Measurements from ENCODE around the gene HSFX2.
"Not testable (repeated sequence)": the region's sequence is repeated elsewhere in the genome, so short reads cannot be mapped to it uniquely, and the experiment has no call there.

HSFX2 gene

DNA sequence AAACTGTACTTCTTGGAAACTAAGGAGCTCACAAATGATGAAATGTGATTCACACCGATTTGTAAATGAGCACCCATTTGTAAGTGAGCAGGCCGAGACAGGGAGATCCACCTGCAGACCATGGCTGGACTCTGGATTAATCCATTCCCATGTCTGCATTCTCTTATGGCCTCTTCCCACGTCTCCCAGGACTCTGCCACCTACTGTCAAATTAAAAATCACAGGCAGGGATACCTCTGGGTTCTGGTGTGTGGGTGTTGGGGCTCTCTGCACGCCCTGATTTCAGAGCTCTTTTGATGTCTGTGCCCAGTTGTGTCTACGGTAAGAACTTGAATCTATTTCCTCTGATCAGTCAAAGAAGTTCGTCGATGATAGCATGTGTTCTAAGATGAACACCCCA, 4.1 kb downstream of the HSFX2 start:
- not testable (repeated sequence) for DNase-seq

DNA sequence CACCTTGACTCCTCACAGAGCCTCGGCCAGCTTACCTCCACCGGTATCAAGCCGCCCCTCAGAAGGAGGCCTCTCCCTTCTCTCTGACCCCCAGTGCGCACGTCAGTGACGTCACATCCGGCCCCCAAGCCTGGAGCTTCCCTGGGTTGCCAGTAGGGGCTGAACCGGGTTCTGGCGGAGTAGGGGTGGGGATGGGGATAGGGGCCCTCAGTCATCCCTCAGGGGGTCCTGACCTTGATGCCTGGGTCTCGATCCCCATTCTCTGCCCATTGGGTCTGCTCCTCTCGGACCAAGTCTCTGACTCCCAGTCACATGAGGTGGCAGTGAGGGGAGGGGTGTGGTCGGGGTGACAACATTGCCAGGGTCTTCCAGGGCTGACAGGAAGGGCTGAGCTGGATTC, 7.8 kb downstream of the HSFX2 start, which contains the start of gene MAGEA9B:
MAGEA9B (minus strand) TSS at position 101 of the 400 bp plus-strand sequence. CDS start 4,280 bp downstream, outside the sequence.
- DNase-seq, result not testable (repeated sequence)

DNA sequence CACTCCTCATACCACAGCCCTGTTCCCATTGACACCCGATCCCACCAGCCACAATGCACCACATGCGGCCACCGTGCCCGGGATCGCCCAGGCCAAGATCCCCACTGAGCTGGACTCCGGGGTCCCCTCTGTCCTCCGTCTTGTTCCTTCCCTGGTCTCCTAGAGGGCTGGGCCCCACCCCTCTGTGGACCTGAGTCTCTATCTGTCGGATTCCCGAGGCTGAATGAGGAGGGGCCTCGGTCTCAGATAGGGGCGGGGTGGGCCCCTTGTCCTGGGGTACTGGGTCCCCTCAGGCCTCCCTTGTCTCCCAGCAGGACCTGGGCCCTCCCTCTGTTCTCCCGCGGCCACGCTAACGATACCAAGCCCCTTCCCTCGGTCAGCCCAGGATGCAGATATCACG, 9.5 kb downstream of the HSFX2 start:
- not testable (repeated sequence) for DNase-seq

DNA sequence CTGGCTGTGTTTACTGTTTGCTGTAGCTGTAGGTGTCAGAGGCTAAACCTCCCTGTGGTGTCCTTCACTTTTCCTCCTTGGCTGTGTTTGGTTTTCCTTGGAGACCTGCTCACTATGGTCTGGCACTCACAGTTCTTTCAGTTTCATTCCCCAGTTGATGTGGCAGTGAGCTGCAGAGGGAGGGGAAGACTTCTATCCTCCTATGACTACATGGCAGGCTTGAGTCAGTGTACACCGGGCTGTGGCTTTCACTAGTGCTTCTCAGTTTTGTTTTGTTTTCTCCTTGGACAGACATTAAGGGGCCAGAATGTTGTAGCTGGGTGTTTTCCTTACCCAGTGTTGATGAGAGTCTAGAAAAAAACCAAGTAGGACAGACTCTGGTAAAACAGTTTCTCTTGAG, 21.7 kb downstream of the HSFX2 start:
- DNase-seq, result not testable (repeated sequence)

DNA sequence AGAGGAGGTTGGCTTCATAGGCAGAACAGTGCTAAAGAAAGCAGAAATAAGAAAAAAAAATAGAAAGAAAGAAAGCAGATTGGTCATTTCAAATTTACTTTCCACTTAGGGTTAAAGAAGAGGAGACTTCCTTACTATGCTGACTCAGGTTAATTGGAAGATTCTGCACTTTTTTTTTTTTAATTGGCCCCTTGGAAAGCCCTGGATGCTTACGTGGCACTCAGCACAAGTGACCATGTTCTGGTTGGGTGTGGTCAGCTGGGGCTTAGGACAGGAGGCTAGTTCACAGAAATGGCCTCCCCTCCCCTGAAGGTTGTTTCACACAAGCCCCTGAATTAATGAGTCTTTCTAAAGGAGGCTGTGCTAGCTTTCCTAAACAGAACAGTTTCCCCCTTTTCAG, 22.4 kb downstream of the HSFX2 start:
- DNase-seq, result no peak

DNA sequence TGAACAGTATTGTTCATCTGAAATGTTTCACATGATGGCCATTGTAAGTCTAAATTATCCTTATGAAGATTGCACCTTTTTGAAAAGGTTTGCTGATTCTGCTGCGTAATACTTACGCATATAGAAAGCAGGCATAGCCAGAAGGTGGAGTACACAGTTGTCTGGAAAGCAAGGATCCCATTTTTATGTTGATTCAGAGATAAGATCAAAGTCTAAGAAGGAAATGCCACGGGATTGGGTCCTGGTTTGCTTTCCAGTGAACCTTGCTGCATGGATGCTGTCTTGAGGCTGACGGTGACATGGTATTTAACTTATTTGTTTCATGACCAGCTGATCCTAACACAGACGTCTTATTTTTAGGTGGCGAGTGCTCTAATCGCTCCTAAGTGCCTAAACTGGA, 23.3 kb downstream of the HSFX2 start:
- no peak for DNase-seq

DNA sequence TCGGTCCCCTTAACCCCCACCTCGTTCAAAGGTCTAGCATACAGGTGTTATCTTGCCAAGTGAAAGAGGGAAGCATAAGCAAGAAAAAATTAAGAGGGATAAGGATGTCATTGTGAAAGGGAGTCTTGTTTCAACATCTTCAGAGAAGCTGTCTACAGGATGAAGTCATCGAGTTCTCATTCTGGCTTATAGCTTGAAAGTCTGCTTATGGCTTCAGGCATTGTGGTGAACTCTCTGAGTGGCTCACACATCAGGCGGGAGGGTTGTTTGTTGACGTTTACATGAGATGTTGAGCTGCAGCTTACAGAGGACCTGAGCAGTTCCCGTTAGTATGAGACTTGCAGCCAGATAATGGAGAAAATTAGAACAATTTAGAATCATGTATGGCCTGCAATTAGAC, 24.4 kb downstream of the HSFX2 start:
- DNase-seq, result no peak

DNA sequence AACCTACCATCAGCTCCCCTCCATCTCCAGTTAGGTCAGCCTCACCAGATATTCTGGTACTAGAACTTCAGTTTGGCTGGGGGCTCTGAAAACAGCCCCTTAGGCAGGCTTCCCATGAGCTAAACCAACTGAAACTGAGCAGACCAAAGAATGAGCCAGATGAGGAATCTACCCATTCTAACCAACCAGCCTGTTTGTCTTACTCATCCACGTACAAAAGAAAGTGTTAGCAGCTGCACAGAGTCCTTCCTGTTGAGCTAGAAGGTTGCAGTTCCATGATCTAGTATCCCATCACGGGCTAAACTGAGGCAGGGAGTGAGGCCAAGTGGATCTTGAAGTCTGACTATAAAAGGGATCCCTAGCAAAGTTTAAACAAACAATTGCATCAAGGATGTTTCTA, 25.3 kb downstream of the HSFX2 start:
- no peak for DNase-seq

DNA sequence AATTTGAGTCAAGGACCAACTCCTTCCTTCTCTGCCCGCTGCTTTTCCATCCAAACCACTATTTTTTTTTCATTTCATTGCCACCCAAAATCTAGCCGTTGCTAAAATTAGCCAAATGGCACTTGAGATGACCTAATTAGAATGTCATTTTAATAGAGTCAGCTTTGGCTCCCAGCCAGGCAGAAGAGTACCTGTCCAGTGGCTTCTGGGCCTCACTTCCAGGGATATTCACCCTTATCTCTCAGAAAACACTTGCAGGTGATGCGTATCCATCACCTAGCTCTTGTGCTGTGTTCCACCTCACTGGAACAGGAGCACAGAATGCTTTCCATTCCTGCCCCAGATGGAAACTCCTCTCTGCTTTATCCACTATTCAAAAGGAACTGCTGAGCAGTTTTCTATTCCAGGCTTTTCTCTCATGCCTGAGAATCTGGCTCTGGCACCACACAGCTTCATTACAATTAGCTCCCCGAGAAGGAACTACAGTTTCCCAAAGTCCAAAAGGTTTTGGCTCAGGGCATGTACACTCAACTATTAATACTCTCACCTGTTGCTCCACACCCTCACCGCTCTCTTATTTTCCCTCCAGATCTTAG, 26.3 kb downstream of the HSFX2 start:
- no peak for DNase-seq

DNA sequence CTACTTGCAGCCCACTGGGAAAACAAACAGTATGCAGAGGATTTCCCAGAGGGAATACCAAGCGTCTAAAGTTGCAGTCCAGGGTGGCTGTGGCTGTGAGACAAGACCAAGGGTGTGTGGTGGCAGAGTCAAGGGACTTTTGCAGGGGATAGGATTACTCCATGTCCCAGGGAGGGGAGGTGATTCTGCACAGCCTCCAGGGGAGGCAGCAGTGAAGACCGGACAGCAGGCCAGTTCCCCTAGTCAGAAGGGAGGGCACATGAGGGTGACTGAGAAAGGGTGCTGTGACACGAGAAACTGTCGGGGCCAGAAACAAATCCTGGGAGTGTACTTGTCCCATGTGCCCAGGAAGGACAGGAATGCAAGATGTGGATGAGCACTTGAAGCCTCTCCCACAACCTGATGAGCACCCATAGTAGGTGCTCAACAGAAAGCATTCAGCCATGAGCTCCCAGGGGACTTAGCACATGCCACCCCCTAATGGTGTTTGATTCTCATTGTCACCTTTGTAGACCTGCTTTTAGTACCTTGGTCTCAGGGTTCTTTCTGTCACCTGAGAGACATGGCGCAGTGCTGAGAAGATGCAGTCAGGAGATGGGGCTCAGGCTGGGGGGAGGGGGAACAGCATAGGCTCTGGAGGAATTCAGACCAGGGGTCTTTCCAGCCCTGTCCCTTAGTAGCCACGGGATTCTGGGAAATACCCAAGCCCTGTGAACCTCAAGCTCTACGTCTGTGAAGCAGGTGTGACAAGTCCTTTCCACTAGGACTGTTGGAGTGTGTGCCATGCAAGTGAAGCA, 27.3 kb downstream of the HSFX2 start:
- no peak for DNase-seq

DNA sequence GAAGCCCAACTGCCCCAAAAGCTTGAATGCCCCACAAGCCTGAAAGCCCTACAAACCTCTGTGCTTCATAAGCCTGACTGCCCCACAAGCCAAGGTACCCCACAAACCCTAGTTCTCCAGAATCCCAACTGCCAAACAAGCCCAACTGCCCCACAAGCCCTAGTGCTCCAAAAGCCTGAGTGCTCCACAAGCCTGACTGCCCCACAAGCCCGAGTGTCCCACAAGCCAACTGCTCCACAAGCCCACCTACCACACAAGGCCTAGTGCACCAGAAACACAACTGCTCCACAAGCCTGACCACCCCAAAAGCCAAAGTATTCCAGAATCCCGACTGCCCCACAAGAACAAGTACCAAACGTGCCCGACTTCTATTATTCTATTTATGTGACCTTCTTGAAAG, 31.8 kb downstream of the HSFX2 start:
- DNase-seq, result no peak

DNA sequence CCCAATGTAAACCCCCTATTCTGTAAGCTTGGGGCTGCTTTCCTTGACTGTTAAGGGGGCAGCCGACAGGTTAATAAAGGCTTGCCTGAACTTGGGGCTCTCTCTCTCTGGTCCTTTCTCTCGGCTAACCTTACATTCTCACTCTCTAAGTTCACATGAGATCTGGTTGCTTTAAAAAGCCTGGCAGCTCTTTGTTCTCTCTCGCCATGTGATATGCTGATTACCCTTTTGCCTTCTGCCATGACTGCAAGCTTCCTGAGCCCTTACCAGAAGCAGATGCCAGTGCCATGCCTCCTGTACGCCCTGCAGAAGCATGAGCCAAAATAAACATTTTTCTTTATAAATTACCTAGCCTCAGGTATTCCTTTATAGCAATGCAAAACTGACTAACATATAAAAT, 39.9 kb downstream of the HSFX2 start:
- DNase-seq, result not testable (repeated sequence)

DNA sequence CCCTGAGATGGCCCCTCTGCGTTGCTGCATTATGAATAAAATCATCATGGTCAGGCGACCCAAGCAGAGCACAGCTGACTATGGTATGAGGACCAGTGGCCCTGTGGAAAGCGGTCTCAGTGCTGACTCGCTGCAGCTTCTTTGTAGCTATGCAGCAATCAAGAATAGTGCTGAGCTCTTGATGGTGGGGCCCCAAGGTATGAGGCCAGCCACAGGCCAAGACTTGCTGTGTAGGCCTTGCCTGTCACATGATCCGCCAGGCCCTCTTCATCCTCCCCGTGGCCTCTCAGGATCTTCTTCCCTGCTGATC, 43.2 kb downstream of the HSFX2 start:
- DNase-seq, result not testable (repeated sequence)

DNA sequence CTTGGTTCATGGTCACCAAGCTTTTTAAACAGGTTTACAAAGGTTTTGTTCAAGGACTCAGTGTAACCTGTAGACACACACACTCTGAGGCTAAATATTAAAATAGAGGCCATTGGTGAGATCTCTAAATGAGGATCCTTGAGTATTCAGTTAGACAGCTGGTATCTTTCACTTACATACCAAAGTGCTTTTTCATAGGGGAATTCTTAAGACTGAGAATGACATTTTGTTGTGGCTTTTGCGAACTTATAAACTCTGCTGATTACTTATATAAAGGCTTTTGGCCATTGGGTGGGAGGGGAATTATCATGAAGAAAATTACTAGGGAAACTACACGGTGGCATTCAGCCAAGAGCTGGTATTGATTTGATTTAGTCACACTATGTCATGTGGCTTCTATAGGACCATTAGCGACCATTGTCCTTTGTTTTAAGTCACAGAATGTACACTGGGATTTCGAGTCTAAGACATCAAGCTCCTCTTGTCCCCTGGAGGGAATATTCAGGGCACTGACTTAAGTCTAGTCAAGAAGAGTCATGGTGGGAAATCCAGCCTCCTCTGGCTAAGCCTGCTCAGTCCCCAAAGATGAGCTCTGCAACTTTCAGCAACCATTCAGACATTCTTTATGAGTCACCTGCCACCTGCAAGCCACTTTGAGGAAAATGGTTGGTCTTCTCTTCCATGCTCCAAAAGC, 43.7 kb downstream of the HSFX2 start:
- DNase-seq, result not testable (repeated sequence)

DNA sequence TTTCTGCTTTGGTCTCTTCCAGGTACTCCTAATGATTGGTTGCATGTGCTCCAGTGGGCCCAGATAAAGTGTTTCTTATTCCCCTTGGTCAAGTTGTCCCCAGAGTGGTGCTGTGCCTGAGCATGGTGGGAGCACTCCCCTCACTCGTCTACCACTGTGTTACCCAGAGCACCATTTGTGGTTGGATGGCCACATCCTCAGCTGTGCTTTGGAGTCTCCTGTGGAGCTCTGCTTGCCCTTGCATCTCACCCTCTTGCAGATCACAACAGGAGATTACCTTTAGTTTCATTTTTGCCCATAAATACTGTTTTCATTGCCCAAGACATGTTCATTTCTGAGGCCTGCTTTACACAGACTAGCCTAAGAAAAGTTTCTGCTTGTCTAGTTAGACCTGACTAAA, 44.7 kb downstream of the HSFX2 start:
- DNase-seq, result not testable (repeated sequence)

DNA sequence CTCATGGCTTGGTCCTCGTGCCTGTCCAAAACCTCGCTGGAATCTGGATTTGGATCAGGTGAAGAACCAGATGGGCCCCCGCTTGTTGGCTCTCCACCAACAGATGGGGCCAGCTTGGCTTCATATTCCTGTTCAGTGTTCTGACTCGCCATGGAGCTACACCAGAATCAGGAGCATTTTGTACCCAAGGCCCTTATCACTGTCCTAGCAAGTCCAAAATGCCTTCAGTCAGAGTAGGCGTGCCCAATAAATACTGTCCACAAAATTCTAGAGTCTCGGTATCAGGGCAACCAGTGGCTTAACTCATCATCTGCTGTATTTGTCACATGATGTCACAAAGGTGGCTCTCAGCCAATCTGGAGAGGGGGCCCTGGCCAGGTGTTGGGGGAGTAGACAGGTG, 45.4 kb downstream of the HSFX2 start, which contains the start of gene HSFX3:
HSFX3 (minus strand) TSS at position 224 of the 400 bp plus-strand sequence; CDS start at position 152, 72 bp downstream.
- not testable (repeated sequence) for DNase-seq

DNA sequence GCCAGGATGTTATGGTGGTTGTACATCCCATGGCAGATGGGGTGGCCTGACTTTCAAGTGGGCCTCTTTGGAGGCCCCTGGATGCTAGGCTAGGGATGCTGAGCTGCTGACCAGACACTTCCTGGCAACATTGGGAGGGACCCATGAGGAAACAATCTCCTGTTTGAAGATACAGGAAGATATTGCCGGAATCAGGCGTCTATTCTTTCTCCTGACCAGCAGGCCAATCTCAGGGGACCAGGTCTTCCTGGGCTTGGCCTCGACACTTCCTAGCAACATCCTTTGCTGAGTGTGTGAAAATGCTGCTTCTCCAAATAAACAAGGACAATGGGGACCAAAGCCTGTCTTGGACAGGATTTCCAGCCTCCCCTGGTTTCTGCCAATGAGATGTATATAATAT, 47.3 kb downstream of the HSFX2 start:
- not testable (repeated sequence) for DNase-seq

DNA sequence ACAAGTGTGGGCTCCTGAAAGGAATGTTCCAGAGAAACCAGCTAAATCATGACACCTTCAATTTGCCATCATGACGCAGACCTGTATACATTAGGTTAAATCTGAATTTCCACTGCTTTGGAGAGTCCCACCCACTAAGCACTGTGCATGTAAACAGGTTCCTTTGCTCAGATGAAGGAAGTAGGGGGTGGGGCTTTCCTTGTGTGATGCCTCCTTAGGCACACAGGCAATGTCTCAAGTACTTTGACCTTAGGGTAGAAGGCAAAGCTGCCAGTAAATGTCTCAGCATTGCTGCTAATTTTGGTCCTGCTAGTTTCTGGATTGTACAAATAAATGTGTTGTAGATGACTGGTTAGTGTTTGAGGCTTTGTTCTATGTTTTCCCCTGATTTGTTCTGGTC, 48.2 kb downstream of the HSFX2 start:
- not testable (repeated sequence) for DNase-seq

DNA sequence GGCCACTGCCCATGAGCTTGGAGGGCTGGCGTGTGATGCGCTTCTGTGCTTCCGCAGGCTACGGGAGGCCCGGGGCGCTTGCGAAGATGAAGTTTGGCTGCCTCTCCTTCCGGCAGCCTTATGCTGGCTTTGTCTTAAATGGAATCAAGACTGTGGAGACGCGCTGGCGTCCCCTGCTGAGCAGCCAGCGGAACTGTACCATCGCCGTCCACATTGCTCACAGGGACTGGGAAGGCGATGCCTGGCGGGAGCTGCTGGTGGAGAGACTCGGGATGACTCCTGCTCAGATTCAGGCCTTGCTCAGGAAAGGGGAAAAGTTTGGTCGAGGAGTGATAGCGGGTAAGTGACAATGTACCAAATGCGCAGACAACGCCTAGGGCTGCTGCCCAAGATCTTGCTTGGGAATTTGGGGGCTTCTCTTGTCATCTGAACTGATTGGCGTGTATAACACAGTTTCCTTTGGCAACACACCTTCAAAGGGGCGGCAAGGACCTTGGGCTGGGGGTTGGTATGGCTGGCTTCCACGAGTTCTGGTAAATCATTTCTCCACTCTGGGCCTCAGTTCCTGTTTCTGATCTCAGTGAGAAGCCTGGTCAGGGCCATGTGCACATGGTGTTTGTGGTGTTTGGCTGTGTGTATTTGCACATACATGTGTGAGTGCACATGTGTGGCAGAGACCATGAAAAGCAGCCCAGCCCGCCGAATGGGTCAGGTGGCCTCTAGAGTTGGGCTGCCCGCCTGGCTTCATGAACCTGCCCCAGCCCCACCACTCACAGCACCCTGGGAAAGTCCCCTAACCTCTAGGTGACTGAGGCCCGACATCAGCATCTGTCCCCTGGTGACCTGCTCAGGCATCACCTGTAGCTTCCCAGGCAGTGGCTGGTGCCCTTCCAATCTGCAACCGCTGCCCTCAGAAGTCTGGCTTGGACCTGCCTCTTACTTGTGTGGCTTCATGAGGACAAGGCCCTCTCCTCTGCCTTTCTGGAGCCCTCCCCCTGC, 49.3 kb downstream of the HSFX2 start:
- DNase-seq, result not testable (repeated sequence)
